SK-N-SH (cell line): Measurements from ENCODE around the gene TBC1D16.

Experiments
- EP300 ChIP-seq, 2 experiments: IDR thresholded peaks; 2 replicates each; pipeline versions ENCODE4 v1.4.0 to v1.6.1; 2012; ENCODE audit warnings: borderline replicate concordance in 1 of 2, low read depth in 1 of 2, low read length in 1 of 2
- GATA2 ChIP-seq: sonication (generic); formaldehyde crosslinking; IDR thresholded peaks from 2 replicates; pipeline ENCODE4 v1.5.0; 2020; ENCODE audit warnings: mild to moderate bottlenecking, missing genetic modification reagents
- TF ChIP-seq, protein P1 (sequence below): fragments of 200-600 bp; sonication (generic); IDR thresholded peaks from 2 replicates; pipeline ENCODE4 v1.6.1; 2017; ENCODE audit warnings: antibody characterized with exemption, mild to moderate bottlenecking, moderate library complexity
- TF ChIP-seq, protein P2 (sequence below): fragments of 150-350 bp; IDR thresholded peaks from 2 replicates; pipeline ENCODE4 v1.6.1; 2017; ENCODE audit warnings: antibody characterized with exemption, low read length, low read depth, borderline replicate concordance
- TF ChIP-seq, protein P3 (sequence below): fragments of 150-350 bp; IDR thresholded peaks from 2 replicates; pipeline ENCODE4 v1.6.1; 2016; ENCODE audit warnings: mild to moderate bottlenecking, low read depth, low read length

DNA sequence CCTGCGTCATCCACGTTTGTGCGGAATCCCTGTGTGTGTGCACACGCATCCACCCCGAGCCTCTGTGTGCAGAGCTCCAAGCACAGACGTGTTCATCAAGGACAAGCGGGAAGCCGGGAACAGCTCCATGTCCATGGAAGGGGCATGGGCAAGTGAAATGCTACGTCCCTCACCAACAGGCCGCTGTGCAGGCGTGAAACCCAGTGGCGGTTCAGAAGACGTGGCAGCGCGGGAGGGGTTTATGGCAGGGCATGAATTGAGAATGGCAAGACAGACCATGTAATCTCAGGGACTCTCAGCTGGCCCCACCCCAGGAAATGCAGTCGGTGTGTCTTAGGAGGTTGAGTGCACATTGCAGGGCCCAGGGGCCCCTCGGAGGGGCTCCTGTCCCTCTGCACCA, 52.7 kb downstream of the TBC1D16 start:
- TF ChIP-seq, protein P1, sequence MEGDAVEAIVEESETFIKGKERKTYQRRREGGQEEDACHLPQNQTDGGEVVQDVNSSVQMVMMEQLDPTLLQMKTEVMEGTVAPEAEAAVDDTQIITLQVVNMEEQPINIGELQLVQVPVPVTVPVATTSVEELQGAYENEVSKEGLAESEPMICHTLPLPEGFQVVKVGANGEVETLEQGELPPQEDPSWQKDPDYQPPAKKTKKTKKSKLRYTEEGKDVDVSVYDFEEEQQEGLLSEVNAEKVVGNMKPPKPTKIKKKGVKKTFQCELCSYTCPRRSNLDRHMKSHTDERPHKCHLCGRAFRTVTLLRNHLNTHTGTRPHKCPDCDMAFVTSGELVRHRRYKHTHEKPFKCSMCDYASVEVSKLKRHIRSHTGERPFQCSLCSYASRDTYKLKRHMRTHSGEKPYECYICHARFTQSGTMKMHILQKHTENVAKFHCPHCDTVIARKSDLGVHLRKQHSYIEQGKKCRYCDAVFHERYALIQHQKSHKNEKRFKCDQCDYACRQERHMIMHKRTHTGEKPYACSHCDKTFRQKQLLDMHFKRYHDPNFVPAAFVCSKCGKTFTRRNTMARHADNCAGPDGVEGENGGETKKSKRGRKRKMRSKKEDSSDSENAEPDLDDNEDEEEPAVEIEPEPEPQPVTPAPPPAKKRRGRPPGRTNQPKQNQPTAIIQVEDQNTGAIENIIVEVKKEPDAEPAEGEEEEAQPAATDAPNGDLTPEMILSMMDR, result no peak
- TF ChIP-seq EP300 (IDR thresholded peaks at IDR 0.05; ENCODE audit: borderline replicate concordance in 1 of 2, low read depth in 1 of 2, low read length in 1 of 2) (no peak), GATA2 (CRISPR knock-in tag) (no peak)
- TF ChIP-seq, protein P2, sequence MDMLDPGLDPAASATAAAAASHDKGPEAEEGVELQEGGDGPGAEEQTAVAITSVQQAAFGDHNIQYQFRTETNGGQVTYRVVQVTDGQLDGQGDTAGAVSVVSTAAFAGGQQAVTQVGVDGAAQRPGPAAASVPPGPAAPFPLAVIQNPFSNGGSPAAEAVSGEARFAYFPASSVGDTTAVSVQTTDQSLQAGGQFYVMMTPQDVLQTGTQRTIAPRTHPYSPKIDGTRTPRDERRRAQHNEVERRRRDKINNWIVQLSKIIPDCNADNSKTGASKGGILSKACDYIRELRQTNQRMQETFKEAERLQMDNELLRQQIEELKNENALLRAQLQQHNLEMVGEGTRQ, result no peak
- TF ChIP-seq, protein P3, sequence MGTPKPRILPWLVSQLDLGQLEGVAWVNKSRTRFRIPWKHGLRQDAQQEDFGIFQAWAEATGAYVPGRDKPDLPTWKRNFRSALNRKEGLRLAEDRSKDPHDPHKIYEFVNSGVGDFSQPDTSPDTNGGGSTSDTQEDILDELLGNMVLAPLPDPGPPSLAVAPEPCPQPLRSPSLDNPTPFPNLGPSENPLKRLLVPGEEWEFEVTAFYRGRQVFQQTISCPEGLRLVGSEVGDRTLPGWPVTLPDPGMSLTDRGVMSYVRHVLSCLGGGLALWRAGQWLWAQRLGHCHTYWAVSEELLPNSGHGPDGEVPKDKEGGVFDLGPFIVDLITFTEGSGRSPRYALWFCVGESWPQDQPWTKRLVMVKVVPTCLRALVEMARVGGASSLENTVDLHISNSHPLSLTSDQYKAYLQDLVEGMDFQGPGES, result no peak
